Memory B cell (primary cell): ENCODE results near the gene HES5.
"Not testable (repeated sequence)": the region's sequence is repeated elsewhere in the genome, so short reads cannot be mapped to it uniquely, and the experiment has no call there.

Experiments
- ATAC-seq: fragments of 150-1000 bp; cut with Tn5 transposase; 2 replicates; pipeline ENCODE4 v1.10.0; 2021; ENCODE audit warnings: low read depth, mild to moderate bottlenecking, moderate library complexity
- DNase-seq, 2 donors: peaks; one replicate each; pipeline ENCODE4 v3.0.0; 2022; ENCODE audit warnings: low spot score in 2 of 2
- H3K27ac Mint-ChIP-seq: one replicate; pipeline ENCODE4 v1.8.0; 2022; ENCODE audit warnings: mild to moderate bottlenecking, moderate library complexity, mixed read lengths
- H3K27me3 Mint-ChIP-seq: one replicate; pipeline ENCODE4 v1.8.0; 2022; ENCODE audit warnings: mixed read lengths
- H3K36me3 Mint-ChIP-seq: one replicate; pipeline ENCODE4 v1.8.0; 2022; ENCODE audit warnings: mild to moderate bottlenecking, mixed read lengths
- H3K4me1 Mint-ChIP-seq: one replicate; pipeline ENCODE4 v1.8.0; 2022; ENCODE audit warnings: mixed read lengths
- H3K4me3 Mint-ChIP-seq: one replicate; pipeline ENCODE4 v1.8.0; 2022; ENCODE audit warnings: mild to moderate bottlenecking, moderate library complexity, mixed read lengths
- H3K9me3 Mint-ChIP-seq: one replicate; pipeline ENCODE4 v1.8.0; 2022; ENCODE audit warnings: mixed read lengths

The HES5 gene

GRCh38 chr1:2529784-2530512 is at the start of gene HES5:
HES5 (minus strand) TSS chr1:2530263; CDS start chr1:2530164, 99 bp downstream.
- peak within 1 kb of the TSS; percentile 82 for H3K4me3 Mint-ChIP-seq
- no peaks in the 10 kb centered on the region for H3K9me3 Mint-ChIP-seq
- H3K27me3 Mint-ChIP-seq, result peaks cover 10% of the 10 kb centered on the region
- H3K27ac Mint-ChIP-seq, result no peak within 1 kb of the TSS
- no peak for ATAC-seq
- no peaks in the 10 kb centered on the region for H3K36me3 Mint-ChIP-seq
- H3K4me1 Mint-ChIP-seq, result peaks cover 12% of the 10 kb centered on the region
- DNase-seq, result no peak

GRCh38 chr1:2578758-2579118 is 48.7 kb upstream of the HES5 start:
- no peaks in the 10 kb centered on the region for H3K27me3 Mint-ChIP-seq
- H3K36me3 Mint-ChIP-seq, result peaks cover 14% of the 10 kb centered on the region
- ATAC-seq (no peak), DNase-seq (no peak)
- H3K27ac Mint-ChIP-seq, result peak overlapping the region; percentile 98
- H3K9me3 Mint-ChIP-seq, result peaks cover 11% of the 10 kb centered on the region
- H3K4me3 Mint-ChIP-seq, result peak overlapping the region; percentile 92
- H3K4me1 Mint-ChIP-seq, result peaks cover 48% of the 10 kb centered on the region

GRCh38 chr1:2577565-2578075 is 47.6 kb upstream of the HES5 start:
- peak overlapping the region; percentile 98 for H3K27ac Mint-ChIP-seq
- H3K4me3 Mint-ChIP-seq, result peak overlapping the region; percentile 92
- peaks cover 48% of the 10 kb centered on the region for H3K4me1 Mint-ChIP-seq
- not testable (repeated sequence) for H3K27me3 Mint-ChIP-seq
- peaks cover 18% of the 10 kb centered on the region for H3K9me3 Mint-ChIP-seq
- H3K36me3 Mint-ChIP-seq, result peaks cover 20% of the 10 kb centered on the region
- DNase-seq (peak; percentile 56 to 64), ATAC-seq (peak; percentile 61)

- no peak for ATAC-seq
- Mint-ChIP-seq H3K27me3 (no peaks in the 10 kb centered on the region), H3K36me3 (peaks cover 15% of the 10 kb centered on the region), H3K27ac (peak overlapping the region; percentile 98), H3K4me3 (peak overlapping the region; percentile 92), H3K4me1 (peaks cover 37% of the 10 kb centered on the region), H3K9me3 (peaks cover 16% of the 10 kb centered on the region)
- DNase-seq, result no peak
Measured at GRCh38 chr1:2575801-2576663, 46.0 kb upstream of the HES5 start.

- ATAC-seq (no peak), DNase-seq (no peak)
- peaks cover 28% of the 10 kb centered on the region for H3K4me1 Mint-ChIP-seq
- H3K36me3 Mint-ChIP-seq, result peaks cover 11% of the 10 kb centered on the region
- H3K27ac Mint-ChIP-seq, result no peak overlapping the region
- H3K27me3 Mint-ChIP-seq, result no peaks in the 10 kb centered on the region
- H3K9me3 Mint-ChIP-seq, result peaks cover 14% of the 10 kb centered on the region
- no peak overlapping the region for H3K4me3 Mint-ChIP-seq
Measured at GRCh38 chr1:2574350-2574749, 44.3 kb upstream of the HES5 start.

- no peak for DNase-seq
- H3K4me1 Mint-ChIP-seq, result peaks cover 22% of the 10 kb centered on the region
Measured at GRCh38 chr1:2573250-2573920, 43.3 kb upstream of the HES5 start.

GRCh38 chr1:2571348-2571747 is 41.3 kb upstream of the HES5 start:
- ATAC-seq (no peak), DNase-seq (no peak)
- Mint-ChIP-seq H3K36me3 (peaks cover 7% of the 10 kb centered on the region), H3K27me3 (no peaks in the 10 kb centered on the region), H3K4me3 (no peak overlapping the region), H3K4me1 (peaks cover 20% of the 10 kb centered on the region), H3K9me3 (peaks cover 14% of the 10 kb centered on the region), H3K27ac (no peak overlapping the region)

More at GRCh38 chr1:2573250-2573920, 43.3 kb upstream of the HES5 start:
- H3K36me3 Mint-ChIP-seq, result peaks cover 7% of the 10 kb centered on the region
- no peaks in the 10 kb centered on the region for H3K27me3 Mint-ChIP-seq
- H3K27ac Mint-ChIP-seq, result peak overlapping the region; percentile 51
- no peak for ATAC-seq
- H3K4me3 Mint-ChIP-seq, result no peak overlapping the region
- peaks cover 14% of the 10 kb centered on the region for H3K9me3 Mint-ChIP-seq

GRCh38 chr1:2570332-2570731 is 40.3 kb upstream of the HES5 start:
- Mint-ChIP-seq H3K9me3 (peaks cover 14% of the 10 kb centered on the region), H3K27ac (no peak overlapping the region), H3K4me3 (no peak overlapping the region), H3K27me3 (no peaks in the 10 kb centered on the region), H3K36me3 (peaks cover 7% of the 10 kb centered on the region), H3K4me1 (peaks cover 13% of the 10 kb centered on the region)
- DNase-seq, result no peak
- no peak for ATAC-seq

- Mint-ChIP-seq H3K4me1 (peaks cover 19% of the 10 kb centered on the region), H3K9me3 (peaks cover 14% of the 10 kb centered on the region)
- H3K27me3 Mint-ChIP-seq, H3K36me3 Mint-ChIP-seq, H3K4me3 Mint-ChIP-seq, DNase-seq, ATAC-seq, H3K27ac Mint-ChIP-seq: not testable (repeated sequence)
Measured at GRCh38 chr1:2569703-2570102, 39.6 kb upstream of the HES5 start.

- H3K27ac Mint-ChIP-seq, result no peak overlapping the region
Measured at GRCh38 chr1:2569060-2569459, 39.0 kb upstream of the HES5 start.

GRCh38 chr1:2568187-2568816 is 38.2 kb upstream of the HES5 start:
- not testable (repeated sequence) for H3K27me3 Mint-ChIP-seq, H3K27ac Mint-ChIP-seq, H3K36me3 Mint-ChIP-seq, H3K4me3 Mint-ChIP-seq, DNase-seq, H3K9me3 Mint-ChIP-seq
- H3K4me1 Mint-ChIP-seq, result peaks cover 12% of the 10 kb centered on the region
- peak; percentile 32 for ATAC-seq

More at GRCh38 chr1:2569060-2569459, 39.0 kb upstream of the HES5 start:
- Mint-ChIP-seq H3K36me3 (peaks cover 7% of the 10 kb centered on the region), H3K9me3 (peaks cover 12% of the 10 kb centered on the region), H3K4me3 (no peak overlapping the region), H3K27me3 (no peaks in the 10 kb centered on the region), H3K4me1 (peaks cover 17% of the 10 kb centered on the region)
- ATAC-seq, result no peak
- DNase-seq, result no peak

GRCh38 chr1:2567083-2567679 is 37.1 kb upstream of the HES5 start:
- no peak for ATAC-seq
- Mint-ChIP-seq H3K4me3 (no peak overlapping the region), H3K4me1 (peaks cover 9% of the 10 kb centered on the region)

More at GRCh38 chr1:2567083-2567679, 37.1 kb upstream of the HES5 start:
- H3K9me3 Mint-ChIP-seq, result no peaks in the 10 kb centered on the region
- H3K36me3 Mint-ChIP-seq, result peaks cover 2% of the 10 kb centered on the region
- no peak overlapping the region for H3K27ac Mint-ChIP-seq
- DNase-seq, result no peak
- no peaks in the 10 kb centered on the region for H3K27me3 Mint-ChIP-seq
